HT-29 (cell line): ENCODE results near the gene SLC2A1. TPM values are rescaled to one million over a fixed set of nuclear protein-coding genes. Genes with fewer than 3 reads are reported as not detected.
A peak's percentile ranks its signal among the peaks of the same experiment; 100 is the strongest.

ENCODE experiments used
- DNase-seq: peaks from one replicate; pipeline ENCODE4 v3.0.0-alpha.2; 2015; ENCODE audit warnings: low spot score
- total RNA-seq: library from RNA; depleted of rRNA; stranded (reverse); fragments of >200 nt; shearing (Covaris generic); gene quantifications from 2 replicates; pipeline ENCODE4 v1.2.3, GENCODE V29; 2014

SLC2A1 gene
- total RNA-seq, 1 experiment from 2014 or later, result 916 TPM

GRCh38 chr1:42960566-42961311, 2.1 kb upstream of the SLC2A1 start:
- DNase-seq, result no peak

GRCh38 chr1:42960122-42960390, 1.4 kb upstream of the SLC2A1 start:
- peak; percentile 28 for DNase-seq

- peak; percentile 63 for DNase-seq
Measured at GRCh38 chr1:42957880-42958487, 684 bp downstream of the SLC2A1 start.

- DNase-seq, result peak; percentile 62
Measured at GRCh38 chr1:42957229-42957879, 1.3 kb downstream of the SLC2A1 start.

GRCh38 chr1:42956739-42957138, 1.9 kb downstream of the SLC2A1 start:
- DNase-seq, result peak; percentile 67

GRCh38 chr1:42955311-42956063, 3.2 kb downstream of the SLC2A1 start:
- peak; percentile 50 for DNase-seq

- DNase-seq, result peak; percentile 31
Measured at GRCh38 chr1:42953182-42954180, 5.2 kb downstream of the SLC2A1 start.

GRCh38 chr1:42952303-42953001, 6.2 kb downstream of the SLC2A1 start:
- peak; percentile 37 for DNase-seq

- no peak for DNase-seq
Measured at GRCh38 chr1:42951588-42951987, 7.1 kb downstream of the SLC2A1 start.

- peak; percentile 51 for DNase-seq
Measured at GRCh38 chr1:42950116-42950481, 8.6 kb downstream of the SLC2A1 start.

- peak; percentile 58 for DNase-seq
Measured at GRCh38 chr1:42949312-42950115, 9.2 kb downstream of the SLC2A1 start.

- DNase-seq, result peak; percentile 36
Measured at GRCh38 chr1:42947965-42948732, 10.5 kb downstream of the SLC2A1 start.

GRCh38 chr1:42947117-42947516, 11.6 kb downstream of the SLC2A1 start:
- DNase-seq, result no peak

- DNase-seq, result peak; percentile 36
Measured at GRCh38 chr1:42946120-42946898, 12.4 kb downstream of the SLC2A1 start.

- no peak for DNase-seq
Measured at GRCh38 chr1:42945164-42945563, 13.5 kb downstream of the SLC2A1 start.

- peak; percentile 82 for DNase-seq
Measured at GRCh38 chr1:42944246-42944928, 14.3 kb downstream of the SLC2A1 start.

GRCh38 chr1:42943728-42944127, 14.9 kb downstream of the SLC2A1 start:
- DNase-seq, result no peak
